NCI-H2196 (cell line): Measurements from ENCODE around the gene DNAH10.

Experiments
- DNase-seq: peaks from one replicate; lab custom pipeline; 2025; ENCODE audit not compliant: unreplicated experiment; lab: John Stamatoyannopoulos, UW

Gene DNAH10

DNA sequence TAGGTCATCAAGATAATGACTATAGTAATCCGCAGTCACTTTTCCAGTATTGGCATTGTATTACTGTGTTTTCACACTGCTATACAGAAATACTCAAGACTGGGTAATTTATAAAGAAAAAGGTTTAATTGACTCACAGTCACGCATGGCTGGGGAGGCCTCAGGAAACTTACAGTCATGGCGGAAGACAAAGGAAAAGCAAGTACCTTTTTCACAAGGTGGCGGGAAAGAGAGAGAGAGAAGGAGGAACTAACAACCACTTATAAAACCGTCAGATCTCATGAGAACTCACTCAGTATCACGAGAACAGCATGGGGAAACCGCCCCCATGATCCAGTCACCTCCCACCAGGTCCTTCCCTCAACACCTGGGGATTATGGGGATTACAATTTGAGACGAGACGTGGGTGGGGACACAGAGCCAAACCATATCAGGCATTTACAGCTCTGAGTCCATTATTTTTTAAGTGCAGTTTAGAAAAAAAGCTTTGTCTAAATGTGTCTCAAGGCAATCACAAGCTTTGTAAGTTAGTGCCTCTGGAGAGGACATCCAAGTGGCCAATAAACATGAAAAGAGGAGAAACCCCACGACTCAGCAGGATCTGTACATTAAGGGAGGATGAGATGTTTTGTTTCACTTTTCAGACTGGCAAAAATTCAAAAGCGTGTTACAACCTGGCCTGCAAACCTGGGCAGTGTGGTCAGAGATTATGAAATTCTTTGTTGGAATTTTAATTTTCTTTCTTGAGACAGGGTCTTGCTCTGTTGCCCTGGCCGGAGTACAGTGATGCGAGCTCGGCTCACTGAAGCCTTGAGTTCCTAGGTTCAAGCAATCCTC lies 82.0 kb downstream of the DNAH10 start:
- no peak for DNase-seq

DNA sequence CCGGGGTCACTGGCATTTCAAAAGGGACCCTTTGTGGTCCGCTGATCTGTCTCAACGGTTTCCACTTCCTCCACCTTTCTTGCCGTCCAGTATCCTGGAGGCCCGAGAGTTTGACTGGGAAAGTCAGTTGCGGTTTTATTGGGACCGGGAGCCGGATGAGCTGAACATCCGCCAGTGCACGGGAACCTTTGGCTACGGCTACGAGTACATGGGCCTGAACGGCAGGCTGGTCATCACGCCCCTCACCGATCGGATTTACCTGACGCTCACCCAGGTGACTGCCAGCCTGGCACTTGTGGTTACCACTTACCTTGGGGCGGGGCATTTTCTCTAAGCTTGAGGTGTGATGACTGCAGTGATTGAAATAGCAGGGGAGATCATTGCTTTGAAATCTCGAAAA lies 83.8 kb downstream of the DNAH10 start:
- DNase-seq, result no peak

DNA sequence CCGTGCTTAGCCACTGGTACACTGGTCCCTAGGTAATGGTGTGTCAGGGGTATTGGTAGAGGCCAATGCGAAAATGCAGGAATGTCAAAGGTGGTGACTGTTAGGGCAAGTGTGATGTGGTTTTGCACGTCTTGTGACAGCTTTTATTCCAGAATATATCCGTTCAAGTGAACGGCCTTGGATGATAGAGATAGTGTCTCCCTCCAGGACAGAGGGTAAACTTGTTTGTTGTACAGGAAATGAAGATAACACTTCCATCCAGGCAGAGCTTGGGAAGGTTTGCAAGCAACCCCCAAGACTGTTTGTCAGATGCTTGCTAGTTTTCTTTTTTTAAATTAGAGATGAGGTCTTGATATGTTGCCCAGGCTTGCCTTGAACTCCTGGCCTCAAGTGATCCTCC lies 84.2 kb downstream of the DNAH10 start:
- no peak for DNase-seq

DNA sequence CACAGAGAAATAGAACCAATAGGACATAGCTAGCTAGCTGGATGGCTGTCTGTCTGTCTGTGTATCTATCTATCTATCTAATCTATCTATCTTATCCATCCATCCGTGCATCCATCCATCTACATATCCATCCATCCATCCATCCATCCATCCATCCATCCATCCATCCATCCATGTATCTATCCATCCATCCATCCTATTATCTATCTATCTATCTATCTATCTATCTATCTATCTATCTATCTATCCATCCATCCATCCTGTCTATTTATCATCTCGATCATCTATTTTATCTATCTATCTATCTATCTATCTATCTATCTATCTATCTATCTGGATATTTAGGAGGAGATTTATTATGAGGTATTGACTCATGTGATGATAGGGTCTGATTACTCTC lies 84.9 kb downstream of the DNAH10 start:
- no peak for DNase-seq

DNA sequence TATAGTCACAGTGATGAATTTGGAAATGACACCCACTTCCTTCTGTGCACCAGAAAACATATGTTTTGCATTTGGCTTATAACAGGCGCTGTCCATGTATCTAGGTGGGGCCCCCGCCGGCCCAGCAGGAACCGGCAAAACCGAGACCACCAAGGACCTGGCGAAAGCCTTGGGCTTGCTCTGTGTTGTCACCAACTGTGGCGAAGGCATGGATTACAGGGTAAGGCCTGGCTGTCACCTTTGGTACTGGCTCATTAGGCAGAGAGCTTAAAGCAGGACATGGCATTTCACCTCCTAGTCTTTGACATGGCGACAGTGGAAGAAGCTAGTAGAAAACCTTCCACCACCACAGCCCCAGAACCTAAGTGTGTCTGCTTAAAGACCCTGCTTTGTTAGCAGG lies 85.8 kb downstream of the DNAH10 start:
- no peak for DNase-seq

DNA sequence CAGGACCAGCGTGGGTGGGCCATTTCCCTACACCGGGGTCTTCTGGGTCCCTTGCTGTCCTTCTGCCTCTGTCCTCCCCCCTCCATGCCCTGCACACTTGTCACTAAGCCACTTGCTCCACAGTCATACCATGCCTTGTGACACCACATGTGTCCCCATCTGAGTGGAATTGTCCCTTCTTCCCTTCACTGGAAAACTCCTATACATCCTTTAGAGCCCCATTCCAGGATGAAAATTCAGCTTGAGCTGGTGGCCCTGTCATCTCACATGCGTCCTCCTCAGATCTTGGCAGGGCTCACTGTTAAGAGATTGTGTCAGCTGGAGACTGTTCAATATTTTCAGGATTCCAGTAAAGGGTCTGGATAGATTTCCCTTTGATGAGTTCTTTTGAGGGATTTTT lies 87.4 kb downstream of the DNAH10 start:
- DNase-seq, result no peak

DNA sequence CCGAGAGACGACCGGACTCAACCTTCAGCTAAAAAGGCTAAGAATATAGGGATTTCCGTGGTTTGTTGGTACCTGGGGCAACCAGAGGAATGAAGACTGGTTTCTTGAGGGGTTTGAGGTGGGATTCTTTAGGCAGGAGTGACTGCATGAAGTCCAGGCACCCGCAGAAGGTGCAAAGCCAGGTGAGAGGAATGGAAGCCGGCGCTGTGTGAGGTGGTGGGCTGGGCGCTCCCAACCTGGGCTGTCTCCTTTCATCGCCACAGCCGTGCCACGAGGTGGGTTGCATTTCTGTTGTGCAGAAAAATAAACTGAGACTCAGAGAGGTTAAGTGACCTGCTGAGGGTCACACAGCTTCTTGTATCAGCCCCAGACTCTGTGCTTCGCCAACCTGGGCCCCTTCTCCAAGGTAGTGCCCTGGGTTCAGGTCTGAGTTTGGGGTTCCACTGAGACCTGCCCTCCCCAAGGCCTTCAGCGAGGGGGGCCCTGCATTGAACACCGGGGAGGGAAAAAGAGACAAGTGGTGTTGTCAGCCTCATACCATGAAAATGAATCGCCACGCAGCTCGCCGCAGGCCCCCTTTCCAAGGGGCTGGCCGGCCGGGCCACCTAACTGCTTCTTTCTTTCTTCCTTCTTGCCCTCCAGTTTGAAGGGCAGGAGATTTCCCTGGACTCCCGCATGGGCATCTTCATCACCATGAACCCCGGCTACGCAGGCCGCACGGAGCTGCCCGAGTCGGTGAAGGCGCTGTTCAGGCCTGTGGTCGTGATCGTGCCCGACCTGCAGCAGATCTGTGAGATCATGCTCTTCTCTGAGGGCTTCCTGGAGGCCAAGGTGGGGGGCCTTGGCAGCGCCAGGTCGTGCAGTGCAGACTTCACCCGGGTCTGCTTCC lies 88.4 kb downstream of the DNAH10 start:
- DNase-seq, result no peak

DNA sequence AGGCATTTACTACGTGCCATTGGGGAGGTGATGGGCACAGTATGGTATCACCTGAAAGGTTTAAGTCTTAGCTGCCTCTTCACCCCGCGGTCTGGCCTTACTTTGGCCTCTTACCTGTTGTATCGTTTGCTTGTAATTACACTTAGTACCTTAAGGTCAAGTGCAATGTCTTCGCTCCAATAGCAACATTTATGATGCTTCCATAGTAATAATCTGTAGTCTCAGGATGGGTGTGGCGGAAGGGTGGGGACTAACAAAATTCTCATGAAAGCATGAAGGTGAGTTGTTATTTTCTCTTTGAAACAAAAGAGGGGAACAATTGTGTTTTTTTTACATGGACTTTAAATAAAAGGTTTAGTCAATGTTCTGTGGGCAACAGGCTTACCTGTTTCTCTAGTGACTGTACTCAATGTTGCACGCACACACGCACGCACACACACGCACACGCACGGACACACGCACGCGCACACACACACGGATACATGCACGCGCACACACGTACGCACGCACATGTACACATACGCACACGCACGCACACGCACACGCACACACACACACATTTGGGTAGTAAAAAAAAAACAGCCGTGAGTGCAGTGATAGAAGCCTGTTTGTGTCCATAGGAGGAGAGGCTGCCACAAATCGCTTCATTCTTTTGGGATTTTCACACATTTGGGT lies 91.4 kb downstream of the DNAH10 start:
- DNase-seq, result no peak

DNA sequence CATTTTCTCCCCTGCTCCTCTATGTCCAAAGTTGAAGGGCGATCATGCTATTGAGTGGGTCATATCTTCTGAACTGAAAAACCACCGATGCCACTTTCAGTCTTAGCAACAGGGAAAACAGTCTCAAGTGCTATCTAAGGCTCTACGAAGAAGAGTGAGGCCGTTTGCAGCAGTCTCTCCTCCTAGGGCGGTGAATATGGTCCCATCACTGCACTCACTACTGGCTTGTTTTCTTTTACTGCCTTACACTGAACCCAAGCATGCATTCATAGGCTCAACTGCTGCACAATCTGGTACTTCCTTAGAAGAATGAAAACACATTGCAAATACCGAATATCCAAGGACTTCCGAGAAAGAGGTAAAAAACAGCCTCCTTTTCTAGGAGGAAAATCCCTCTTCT lies 92.1 kb downstream of the DNAH10 start:
- DNase-seq, result no peak

DNA sequence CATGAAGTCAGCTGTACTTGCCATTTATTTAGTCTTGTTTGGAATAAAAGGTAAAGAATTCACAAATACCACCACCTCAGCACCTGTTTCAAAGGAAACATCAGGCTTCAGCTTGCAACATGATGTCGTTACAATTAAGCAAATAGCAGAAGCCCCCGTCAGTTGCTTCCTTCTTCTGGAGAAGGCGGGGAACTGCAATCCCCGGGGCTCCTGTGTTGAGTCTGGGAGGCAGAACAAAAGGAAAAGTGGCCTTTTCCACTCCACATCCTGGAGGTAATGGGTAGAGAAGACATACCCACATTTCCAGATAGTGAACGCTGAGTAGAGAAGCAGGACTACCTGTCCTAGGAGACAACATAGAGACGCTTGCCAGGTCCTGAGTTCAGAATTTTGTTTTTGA lies 92.8 kb downstream of the DNAH10 start:
- no peak for DNase-seq

DNA sequence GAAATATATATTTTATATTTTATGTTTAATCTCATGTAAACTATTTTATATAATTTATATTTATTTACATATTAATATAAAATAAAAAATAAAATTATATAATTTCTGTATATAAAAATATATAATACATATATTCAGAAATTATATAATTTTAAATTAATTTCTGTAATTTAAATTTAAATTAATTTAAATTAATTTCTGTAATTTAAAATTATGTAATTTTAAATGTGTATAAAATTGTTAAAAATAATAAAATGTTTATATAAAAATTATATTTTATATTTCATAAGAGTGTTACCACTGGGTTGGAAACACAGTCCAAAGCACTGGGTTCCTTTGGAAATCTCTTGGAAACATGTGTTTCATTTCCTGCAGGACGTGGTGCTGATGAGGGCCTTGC lies 94.6 kb downstream of the DNAH10 start:
- no peak for DNase-seq

DNA sequence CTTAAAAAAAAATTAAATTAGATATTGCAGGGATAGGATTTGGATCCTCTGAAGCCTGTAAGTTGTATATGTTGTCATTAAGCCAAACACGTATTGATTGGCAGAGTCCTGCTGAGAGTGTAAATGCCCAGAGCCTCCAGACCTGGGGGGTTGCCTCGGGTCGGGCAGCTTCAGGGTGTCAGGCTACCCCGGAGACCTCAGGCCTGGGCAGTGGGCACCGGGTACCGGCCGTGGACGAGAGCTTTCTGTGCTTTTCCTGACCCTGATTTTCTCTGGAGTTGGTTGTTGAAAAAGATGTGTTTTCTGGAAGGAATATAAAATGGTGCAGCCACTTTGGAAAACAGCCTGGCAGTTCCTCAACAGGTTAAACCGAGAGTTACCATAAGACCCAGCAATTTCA lies 96.1 kb downstream of the DNAH10 start:
- DNase-seq, result no peak

DNA sequence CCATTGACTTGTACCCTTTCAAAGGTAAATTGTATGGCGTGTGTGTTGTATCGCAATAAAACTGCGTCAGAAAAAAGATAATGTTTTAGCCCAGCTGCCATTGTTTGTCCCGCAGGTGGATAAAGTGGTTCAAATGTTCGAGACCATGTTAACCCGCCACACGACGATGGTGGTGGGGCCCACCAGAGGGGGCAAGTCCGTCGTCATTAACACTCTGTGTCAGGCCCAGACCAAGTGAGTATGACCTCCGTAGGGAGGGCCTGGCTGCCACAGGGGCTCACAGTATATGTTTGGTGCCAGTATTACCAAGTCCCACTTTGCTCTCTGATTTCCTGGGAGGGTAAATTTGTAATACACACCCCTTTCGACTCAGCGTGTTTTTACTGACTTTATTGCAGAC lies 96.9 kb downstream of the DNAH10 start:
- no peak for DNase-seq

DNA sequence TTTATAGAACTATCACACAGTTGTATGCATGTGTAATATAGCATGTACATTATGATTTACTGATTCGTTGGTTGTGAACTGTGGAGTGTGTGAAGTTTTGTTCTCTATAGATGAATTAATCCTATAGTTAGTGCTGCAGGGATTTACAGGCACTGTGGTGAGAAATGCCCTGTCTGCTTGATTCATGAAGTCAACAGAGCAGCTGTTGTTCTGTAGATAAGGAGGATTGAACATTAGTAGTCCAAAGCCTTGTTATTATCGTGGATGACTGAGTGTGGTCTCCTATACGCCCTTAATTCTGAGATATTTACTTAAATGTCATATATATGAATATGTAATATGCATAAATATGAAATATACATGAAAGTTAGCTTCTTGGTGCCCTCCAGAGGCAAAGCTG lies 98.3 kb downstream of the DNAH10 start:
- DNase-seq, result no peak

DNA sequence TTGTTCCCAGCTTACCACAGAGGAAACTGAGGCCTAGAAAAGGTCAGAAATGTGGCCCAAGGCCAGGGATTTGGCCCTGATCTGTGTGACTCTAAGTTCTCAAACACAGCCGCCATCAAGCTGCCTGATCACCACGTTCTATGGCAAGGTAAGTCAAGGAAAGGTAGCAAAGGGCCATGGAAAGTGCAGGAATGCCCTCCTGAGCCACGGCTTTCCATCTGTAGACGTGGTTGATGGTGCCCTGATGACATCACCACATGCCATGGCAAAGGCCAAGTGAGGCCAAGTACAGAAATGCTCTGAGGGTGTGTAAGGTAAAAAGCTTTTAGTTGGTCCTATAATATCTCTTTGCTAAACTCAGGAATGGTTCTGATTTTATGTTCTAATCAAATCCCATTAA lies 99.3 kb downstream of the DNAH10 start:
- no peak for DNase-seq

DNA sequence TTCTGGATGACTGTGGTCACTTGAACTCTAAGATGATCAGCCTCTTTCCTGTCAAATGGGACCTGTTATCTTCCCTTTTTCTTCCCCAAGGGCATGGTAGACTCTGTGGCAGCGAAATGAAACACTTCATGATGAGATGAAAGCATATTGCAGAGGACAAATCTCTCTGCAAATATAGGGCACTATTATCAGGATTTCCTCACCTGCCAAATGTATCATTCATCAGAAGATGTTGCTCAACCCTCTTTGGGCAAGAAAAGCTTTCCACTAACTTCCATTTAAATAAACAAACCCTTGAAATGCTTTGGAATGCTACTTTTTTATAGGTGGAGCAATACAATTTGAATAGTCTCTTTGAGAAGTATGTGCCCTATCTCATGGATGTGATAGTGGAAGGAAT lies 105.0 kb downstream of the DNAH10 start:
- no peak for DNase-seq

DNA sequence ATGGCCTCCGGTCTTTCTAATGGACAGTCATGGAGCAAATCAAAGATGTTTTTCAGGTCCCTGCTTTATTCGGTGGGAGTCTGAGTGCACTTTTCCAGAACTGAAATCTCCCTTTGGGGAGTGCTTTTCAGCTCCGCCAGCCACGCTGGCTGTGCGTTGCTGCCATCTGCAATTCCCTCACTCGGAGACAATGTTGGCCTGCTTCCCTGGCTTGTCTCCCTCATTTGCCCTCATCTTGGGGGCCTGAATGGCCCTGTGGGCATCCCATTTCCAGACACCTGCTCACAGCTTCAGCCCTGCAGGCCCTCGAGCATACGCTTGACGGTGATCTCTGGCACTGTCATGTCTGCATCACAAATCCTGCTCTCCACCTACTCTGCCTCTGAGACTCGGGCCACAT lies 106.7 kb downstream of the DNAH10 start:
- no peak for DNase-seq

DNA sequence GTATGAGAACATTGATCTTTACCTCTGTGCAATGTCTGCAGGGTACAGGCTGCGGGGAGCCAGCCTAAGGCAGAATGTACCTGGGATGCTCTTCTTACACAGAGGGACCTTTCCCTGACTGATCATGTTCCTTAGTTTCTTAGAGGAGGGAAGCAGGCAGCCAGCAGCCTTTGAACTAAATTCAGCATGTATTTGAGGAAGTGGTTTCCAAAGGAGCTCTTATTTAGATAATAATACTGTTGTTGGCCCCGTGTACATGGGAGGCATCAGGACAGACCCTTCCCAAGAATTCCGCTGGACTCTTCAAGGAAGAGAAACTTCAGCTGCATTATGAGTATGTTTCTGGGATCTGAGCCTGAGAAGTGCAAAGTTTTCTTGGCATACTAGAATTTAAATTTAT lies 111.7 kb downstream of the DNAH10 start:
- DNase-seq, result no peak

DNA sequence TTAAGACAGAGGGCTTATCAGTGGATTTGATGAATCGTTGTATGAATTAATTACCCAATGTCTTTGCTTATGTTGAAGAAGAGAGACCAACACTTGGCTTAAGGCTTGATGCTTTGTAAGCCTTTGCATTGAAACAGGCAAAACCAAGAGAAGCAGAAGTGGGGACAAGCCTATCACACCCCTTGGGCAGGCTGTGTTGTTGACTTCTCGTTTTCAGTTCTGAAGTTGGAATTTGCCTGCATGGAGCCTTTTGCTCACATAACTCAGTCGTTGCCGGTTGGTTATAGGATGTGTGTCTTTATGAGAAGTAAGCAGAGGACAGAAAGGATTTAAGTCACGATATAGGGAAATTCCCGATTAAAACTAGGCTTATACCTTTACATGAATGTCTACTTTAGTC lies 115.9 kb downstream of the DNAH10 start:
- no peak for DNase-seq

DNA sequence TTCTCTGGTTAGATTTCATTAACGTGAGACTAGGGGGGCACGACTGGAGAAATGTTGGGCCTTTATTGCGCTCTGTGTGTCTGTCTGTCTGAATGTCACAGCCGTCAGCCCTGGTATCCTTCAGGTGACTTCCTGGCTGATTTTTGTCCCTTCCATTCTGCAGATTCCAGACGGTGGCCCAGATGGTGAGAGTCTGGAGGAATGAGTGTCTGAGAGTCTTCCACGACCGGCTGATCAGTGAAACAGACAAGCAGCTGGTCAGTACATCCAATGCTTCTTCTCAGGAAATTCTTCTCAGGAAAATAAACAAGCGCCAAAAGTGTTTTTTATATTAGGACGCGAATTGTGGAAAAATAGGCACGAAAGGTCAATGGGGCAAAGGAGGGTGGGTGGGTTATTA lies 117.0 kb downstream of the DNAH10 start:
- no peak for DNase-seq

DNA sequence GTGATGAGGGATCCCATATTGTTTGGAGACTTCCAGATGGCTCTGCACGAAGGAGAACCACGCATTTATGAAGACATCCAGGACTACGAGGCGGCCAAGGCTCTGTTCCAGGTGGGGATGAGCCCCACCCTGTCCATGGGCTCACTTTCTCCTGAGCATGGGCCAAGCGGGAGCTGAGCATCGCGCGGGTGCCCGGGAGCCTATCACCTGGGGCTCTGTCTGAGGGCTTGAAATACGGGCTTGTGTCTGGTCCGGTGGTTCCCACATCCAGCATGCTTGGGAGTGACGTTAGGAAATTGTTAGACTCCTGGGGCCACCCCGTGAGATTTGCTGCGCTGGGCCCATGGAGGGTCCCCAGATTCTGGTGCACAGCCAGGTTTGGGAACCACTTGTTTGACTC lies 117.6 kb downstream of the DNAH10 start:
- DNase-seq, result no peak

DNA sequence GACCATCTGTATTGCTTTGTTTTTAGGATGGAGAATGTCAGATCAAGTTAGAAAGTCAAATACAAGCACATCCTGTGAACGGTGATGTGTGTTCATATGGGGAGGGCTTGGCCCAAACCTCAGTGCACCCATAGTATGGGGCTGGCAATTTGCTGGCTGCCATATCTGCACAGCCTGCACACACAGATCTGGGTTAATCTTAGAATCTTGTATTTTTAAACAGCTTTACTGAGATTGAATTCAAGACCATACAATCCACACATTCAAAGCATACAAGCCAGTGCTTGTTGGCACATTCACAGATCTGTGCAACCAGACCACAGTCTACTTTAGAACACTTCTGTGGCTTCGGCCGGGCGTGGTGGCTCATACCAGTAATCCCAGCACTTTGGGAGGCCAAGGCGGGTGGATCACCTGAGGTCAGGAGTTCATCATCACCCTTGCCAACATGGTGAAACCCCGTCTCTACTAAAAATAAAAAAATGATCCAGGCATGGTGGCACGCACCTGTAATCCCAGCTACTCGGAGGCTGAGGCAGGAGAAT lies 120.1 kb downstream of the DNAH10 start:
- DNase-seq, result no peak
